ENCODE data around the gene PCSK4.

Gene PCSK4

DNA sequence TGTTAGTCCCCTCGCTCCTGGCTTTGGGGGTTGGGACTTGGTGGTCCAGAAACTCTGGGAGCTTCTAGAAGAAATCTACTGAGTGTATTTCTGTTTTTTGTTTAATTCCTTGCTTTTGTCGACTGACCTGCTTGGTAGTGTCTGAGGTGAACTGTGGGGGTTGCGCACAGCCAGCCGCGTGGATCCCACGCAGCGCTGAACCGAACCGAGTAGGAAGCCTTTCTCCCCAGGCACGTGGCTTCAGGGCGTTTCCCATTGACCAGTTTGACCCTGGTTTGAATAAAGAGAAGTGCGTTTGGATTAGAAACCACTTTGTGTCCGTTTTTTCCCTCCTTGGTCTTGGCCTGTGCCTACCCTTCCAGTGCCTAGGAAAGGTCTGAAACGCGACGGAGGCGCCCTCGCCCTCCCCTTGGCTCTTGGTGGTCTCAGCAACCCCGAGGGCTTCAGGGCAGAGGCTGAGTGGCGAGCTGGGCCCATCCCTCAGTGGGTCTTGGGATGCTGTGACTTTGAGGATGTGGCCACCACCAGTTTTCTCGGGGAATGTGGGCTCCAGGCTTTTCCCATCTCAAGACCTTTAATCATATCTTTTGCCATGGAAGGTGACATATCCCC is 54.7 kb downstream of the PCSK4 start:
- no peak for DNase-seq

DNA sequence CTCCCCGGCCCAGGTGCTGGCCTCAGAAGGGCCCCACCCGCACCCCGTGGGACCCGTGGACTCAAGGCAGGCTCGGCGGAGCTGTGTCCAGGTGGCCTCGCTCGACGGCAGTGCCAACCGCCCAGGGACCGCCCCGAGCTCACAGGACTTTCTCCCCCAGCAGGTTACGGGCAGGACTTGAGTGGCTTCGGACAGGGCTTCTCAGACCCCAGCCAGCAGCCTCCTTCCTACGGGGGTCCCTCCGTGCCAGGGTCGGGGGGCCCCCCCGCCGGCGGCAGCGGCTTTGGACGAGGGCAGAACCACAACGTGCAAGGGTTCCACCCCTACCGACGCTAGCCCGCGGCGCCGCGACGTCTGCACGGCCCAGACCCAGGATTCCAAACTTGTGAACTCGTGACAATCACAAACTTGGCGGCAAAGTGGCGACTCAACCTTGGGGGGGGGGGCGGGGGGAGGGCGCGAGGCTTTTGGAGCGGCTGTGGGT is 55.5 kb downstream of the PCSK4 start:
- DNase-seq = no peak

DNA sequence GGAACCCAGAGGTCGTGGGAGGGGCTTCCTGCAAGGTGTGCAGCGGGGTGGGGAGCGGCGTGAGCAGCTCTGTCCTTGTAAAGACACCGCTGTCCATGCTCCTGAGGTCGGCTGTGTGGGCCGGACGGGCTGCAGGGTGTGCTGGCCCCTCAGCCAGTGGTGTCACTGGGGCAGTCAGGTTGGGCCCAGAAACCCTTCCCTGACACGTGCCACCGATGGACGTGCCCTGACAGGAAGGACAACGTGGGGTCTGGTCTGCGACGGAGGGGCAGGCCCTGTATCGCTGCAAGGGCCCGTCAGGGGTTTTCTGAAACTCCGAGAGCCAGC is 56.1 kb downstream of the PCSK4 start:
- DNase-seq = no peak

DNA sequence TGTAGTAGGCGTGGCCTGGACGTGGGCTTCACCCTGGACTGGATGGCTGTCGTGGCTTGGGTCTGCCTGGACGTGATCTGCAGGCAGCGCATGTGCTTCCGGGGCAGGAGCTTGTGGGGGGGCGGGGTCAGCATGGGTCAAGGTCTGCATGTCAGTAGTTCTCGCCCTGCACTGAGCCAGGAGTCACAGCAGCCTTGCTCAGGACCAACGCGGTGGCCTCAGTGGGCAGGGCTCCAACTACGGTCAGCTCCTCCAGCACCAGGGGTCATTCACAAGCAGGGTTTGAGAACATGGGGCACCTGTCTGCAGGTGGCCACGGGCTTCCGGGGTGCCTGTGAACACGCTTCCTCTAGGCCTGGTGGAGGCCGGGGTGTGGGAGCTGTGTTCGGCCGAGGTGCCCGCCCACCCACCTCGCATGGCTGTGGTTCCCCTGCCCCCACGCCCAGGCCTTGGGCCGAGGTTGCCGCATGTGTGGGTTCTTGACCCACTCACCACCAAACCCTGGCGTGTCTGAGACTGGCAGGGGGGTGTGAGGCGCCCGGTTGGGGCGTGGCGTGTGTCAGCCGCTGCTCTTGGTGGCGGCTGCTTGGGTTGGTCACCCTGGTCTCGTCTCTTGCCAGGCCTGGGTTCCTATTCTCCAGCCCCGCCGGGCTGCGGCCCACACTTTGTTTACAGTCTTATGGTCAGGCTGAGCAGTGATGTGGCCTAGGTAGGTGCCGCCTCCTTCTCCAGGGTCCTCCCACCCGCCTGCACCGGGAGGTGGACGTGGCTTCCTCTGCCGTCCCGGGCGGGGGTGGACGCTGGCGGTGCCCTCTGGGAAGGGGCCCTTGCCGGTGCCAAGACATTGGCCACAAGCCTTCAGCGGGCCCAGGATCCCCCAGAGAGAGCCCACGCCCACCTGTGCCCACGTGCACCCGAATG is 56.8 kb downstream of the PCSK4 start:
- no peak for DNase-seq

DNA sequence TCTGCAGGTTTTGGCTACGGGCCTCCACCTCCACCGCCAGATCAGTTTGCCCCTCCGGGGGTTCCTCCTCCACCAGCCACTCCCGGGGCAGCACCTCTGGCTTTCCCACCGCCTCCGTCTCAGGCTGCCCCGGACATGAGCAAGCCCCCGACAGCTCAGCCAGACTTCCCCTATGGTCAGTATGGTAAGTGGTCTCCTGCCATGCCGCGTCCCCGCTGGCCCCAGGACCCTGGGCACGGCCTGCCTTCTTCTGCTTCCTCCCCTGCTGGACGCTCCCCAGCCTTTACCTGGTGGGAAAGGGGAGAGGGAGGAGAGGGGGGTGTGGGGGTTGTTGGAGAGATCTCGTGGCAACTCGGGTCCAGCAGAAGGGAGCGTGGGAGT is 57.7 kb downstream of the PCSK4 start:
- no peak for DNase-seq

- no peak for DNase-seq
Observed at GRCh38 chr19:1431759-1432506, 58.2 kb downstream of the PCSK4 start.
